KBM-7 (cell line): Measurements from ENCODE around the gene LARGE1.

Experiments
- DNase-seq: peaks from one replicate; pipeline ENCODE4 v3.0.0-alpha.2; 2015
- in situ Hi-C: fragments of 300-500 bp; cut with MboI; formaldehyde crosslinking; loops from 2 replicates; pipeline ENCODE4 v1.14.3; 2020; ENCODE audit warnings: low sequenced_read_pairs, low pct_unique_long_range_greater_than_20kb, mixed read lengths

The LARGE1 gene

DNA sequence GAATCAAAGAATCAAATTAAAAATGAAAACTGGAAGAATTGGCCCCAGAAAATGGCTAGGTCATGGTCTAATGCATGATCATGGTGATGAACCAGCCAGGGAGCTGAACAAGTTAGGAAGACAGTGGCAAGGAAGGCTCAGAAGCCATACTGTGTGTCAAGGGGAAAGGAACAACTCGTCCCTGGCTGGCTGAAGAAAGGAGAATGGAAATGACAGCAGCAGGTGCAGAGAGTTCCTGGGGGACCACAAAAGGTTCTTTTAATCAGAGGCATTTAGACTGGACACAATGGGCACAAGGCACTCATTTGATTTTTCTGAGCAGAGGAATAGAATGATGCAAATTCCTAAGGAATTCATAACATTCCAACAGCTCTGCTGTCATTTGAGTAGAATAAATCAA, 209.9 kb downstream of the LARGE1 start:
- in situ Hi-C loops: no loop called here
- no peak for DNase-seq

DNA sequence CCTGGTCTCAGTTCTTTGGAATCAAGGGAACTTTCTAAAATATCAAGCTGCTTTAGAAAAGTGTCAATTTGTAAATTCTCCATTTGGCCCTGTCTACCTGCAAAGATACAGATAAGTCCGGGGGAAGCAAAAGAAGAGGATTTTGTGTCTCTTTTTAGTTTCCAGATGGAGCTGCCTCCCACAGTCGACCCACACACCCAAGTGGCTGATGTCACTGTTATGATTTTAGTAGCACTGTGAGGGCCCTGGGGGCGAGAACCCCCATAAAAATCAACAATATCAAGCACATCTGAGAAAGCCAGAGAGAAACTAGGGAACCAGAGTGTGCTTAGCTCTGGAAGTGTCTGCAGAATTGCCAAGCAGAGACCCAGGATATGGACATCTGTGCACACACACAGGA, 212.7 kb downstream of the LARGE1 start:
- DNase-seq: no peak
- in situ Hi-C loops: no loop called here

DNA sequence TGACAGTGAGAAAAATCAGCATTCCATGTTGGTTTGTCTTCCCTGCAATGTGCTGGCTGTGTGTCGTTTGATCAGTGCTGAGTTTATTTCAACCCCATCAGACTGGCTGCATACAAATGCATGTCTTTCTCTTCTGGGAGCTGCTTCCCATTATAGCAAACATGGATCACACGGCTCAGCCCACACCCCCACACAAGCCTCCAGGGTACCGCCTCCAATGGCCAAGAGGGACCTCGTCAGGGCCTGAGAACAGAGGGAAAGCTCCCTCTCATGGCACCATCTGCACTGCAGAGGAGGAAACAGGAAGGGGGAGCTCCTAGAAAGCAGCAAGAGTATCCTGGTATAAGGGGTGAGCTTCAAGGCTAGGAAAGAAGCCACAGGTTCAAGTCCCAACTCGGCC, 214.2 kb downstream of the LARGE1 start:
- no peak for DNase-seq
- in situ Hi-C loops: no loop called here

DNA sequence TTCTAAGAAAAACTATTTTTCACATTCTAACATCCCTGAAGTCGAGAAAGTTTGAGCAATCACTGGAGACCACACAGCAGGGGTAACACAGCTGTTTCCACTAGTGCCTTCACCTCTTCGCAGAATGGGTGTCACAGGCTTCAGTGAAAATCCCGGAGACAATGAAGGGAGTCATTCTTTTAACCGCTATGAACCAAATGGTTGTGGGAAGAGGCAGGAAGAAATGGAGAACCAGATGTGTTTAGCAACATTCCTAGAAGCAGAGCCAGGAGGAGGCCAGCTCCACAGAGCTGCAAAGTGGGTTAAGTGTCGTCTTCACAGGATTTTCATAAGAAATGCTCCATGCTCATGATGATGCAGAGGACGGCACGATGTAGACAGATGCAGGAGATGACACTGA, 221.1 kb downstream of the LARGE1 start:
- DNase-seq: no peak
- in situ Hi-C loops: no loop called here

DNA sequence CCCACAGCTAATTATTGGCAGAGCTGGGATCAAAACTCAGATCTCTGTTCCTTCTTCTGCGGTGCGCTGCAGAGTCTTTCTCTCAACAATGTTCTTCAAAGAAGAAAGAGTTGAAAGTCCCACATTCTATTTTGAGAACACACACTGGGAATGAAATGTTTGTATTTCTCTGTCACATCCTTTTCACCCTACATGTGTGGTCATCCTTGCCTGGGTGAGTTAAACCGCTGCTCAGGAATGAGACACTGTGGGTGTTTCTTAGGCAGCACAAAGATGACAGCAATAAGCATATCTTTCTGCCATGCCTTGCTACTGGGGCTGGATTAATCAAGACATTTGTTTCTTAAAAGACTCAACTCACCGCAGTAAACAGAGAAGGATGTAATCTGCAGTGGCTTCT, 222.6 kb downstream of the LARGE1 start:
- in situ Hi-C loops: no loop called here
- no peak for DNase-seq

DNA sequence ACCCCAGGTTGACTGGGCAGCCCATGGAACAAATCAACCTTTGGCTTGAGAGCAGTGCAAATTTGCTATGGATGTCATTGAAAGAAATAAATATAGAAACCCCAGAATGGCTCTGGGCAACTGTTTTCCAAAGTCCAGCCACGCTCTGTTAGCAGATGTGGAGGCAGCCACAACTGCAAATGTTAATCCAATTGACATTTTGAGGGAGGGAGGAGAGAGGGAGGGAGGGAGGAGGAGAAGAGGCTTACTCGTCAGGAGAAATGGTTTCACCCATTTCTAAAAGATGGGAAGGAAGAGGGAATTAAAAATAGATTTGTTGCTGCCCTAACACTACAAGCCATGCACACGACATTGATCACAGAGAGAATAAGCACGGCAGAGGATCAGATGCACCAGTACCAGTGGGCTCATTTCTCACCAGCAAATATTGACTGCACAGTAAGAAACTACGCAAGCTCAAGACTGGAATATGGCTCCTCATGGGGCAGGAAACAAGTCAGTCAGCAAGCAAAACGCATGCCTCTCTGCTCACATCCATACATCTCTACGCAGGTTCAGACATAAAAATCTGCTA, 229.1 kb downstream of the LARGE1 start:
- DNase-seq: no peak
- in situ Hi-C loops: no loop called here

DNA sequence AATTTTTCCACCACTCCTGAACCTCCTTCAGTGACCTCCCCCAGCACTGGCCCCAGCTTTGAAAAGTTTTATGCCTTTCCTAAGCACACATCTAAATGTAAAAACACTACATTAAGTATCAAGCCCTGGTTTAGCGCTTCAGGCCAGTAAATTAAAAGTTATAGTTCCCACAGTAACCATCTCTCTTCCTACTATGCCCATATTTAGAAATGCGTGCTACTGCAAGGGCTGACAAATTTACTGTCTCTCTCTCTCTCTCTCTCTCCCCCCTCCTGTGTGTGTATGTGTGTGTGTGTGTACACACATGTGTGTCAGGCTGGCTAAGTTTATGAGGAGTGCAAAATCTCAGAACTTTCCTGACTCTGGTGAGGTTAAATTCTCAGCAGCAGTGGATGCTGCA, 231.4 kb downstream of the LARGE1 start:
- in situ Hi-C loops: no loop called here
- no peak for DNase-seq

DNA sequence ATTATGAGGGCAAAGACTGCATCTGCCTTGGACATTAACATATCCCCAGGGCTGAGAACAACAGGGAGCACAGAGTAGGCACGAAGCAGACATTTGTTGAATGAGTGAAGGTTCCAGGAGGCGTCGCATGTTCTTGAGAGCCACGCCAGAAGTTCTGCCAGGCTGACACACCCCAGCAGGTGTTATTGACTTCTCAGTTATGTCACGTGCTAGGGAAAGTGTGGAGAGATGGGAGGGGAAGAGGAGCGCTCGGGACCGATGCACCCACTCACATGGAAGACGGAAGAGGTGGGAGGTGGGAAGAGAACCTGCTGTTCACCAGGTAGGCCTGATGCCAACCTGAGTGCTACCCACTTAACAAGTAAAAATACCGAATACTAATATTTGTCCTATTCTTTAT, 232.8 kb downstream of the LARGE1 start:
- no peak for DNase-seq
- in situ Hi-C loops: no loop called here

DNA sequence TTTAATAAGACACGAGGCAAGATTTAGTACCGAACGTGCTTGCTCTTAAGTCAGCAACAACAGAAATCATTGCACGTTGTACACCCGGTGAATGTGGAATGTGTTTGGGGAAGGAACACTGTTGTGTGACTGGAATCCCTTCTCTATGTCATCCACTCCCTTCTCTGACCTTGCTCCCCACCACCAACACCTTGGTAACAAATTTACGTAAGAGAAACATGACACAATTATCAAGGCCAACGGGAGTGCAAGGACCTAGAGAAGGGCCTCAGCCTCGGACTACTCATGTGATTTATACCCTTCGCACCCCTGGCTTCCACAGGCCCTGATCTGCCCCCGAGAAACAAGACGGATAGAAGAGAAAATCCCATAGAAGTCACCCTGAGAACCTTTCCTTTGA, 236.2 kb downstream of the LARGE1 start:
- in situ Hi-C loops: no loop called here
- DNase-seq: no peak

DNA sequence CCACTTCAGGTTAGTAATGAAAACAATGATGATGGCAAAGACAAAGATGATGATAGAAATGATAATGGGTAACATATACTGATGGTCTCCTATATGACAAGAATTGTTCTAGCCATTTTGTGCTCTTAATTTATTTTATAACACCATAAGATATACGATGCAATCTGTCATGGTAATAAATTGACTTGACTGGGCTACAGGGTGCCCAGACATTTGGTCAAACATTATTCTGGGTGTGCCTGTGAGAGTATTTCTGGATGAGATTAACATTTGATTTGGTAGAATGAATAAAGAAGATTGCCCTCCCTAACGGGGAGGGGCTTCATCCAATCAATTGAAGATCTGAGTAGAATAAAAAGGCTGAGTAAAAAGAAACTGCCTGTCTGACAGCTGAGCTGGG, 237.3 kb downstream of the LARGE1 start:
- no peak for DNase-seq
- in situ Hi-C loops: no loop called here

DNA sequence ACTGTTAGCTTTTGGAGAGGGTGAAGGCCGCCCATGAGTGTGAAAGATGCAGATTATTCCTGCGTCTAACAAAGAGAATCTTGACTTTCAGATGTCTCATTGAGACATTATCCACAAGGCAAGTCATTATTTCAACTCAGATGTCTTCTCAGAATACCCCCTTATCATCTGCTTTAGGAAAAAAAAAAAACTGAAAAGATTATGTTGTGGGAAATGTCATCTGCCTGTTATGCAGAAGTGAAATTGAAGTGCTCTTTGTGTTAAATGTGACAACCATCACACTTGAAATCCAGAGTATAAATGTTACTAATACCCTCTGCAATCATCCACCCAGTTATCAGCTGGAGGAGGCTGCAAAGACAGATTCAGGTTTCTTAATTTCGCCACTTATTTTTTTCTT, 239.6 kb downstream of the LARGE1 start:
- no peak for DNase-seq
- in situ Hi-C loops: no loop called here

DNA sequence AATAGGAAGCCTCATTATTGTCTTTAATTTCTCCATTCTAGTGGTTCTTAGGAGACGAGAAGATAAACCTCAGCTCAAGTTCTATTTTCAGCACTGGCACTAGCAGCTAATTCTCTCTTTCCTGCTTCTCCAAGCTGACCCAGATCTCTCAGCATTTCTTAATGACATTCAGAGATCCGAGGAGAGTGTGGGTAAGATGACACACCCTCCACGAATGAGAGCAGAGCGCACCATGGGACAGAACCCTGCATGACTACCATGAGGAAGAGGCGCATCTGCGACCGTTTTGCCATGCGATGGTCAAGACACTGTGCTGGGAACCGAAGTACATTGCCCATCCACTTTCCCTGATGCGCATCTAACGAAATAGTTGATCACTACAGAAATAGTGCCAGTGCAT, 241.8 kb downstream of the LARGE1 start:
- DNase-seq: no peak
- in situ Hi-C loops: no loop called here

DNA sequence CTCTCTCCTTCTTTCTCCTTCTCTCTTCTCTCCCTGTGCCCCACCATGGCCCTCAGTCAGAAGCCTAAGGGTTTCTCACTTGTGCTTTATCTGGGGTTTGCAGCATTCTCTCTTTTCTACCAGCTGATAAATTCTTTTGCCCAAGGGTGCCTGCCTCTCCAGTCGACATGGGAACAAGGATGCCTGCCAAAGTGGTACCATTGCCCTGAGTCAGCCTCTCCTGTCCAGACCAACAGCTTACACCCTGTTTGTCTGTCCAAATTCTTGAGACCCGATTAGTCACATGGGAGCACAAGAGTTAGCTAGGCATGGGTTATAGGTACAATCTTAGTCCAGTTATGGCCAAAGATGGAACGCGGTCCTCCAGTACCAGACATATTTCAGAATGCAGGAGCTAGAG, 242.7 kb downstream of the LARGE1 start:
- in situ Hi-C loops: no loop called here
- no peak for DNase-seq

DNA sequence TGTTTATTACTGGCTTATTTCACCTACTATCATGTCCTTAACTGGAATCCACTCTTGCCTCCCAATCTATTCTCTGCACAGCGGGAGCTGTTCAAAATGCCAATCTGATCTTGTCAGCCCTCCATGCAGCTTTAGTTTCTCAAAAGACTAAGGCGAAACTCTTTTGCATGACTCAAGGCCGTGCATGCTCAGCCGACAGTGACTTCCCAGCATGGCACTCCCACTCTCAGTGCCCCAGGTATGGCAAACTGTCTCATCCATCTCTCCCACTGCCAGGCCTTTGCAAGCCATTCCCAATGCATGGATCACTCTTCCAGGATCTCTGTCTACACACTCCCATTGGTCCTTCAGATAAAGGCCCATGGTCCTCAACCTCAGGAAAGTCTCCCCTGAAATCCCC, 245.9 kb downstream of the LARGE1 start:
- DNase-seq: no peak
- in situ Hi-C loops: no loop called here

DNA sequence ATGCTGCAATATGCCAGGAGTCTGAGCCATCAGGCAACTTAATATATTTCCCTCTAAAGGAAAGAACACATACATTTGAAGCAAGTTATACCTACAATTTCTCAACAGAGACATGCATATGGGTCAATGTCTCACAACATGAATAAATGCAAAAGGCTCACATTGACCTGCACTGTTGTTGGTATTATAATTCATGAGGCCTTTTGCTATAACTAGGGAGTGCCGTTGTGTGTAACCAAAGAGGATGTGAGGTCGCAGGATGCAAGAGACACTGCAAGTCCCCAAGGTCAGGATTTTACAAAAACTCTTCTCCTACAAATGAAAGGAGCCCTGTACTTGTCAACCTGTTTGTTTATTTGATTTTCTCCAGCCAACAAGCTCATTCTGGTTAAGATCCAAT, 250.5 kb downstream of the LARGE1 start:
- DNase-seq: no peak
- in situ Hi-C loops: no loop called here

DNA sequence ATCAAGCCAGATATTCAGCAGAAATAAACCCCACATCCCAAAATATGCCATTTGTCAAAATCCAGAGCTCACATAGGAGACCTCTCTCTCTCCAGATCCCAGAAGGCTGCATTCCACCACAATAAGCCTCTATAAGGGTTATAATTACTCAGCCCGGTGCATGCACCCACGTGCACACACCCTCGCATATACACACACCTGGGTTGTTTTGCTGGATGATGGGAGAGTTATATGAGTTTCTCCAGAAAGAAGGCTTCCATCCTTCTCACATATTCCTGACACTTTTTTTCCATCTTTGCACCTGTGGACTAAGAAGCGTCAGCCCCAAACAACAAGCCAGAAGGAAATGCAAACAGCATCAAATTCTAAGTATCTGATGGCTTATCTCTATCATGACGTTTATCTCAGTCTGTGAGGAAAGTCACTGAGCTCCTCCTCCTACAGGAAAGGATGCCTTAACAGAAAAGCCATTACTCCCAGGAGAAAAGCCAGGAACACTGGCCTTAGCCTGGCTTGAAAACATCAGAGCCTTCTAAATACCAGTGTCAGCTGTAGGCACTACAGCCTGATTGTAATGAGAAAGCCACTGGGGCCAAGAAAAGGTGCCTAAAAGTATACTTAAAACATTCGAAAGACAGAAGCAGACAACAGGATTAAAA, 253.2 kb downstream of the LARGE1 start:
- no peak for DNase-seq
- in situ Hi-C loops: no loop called here

DNA sequence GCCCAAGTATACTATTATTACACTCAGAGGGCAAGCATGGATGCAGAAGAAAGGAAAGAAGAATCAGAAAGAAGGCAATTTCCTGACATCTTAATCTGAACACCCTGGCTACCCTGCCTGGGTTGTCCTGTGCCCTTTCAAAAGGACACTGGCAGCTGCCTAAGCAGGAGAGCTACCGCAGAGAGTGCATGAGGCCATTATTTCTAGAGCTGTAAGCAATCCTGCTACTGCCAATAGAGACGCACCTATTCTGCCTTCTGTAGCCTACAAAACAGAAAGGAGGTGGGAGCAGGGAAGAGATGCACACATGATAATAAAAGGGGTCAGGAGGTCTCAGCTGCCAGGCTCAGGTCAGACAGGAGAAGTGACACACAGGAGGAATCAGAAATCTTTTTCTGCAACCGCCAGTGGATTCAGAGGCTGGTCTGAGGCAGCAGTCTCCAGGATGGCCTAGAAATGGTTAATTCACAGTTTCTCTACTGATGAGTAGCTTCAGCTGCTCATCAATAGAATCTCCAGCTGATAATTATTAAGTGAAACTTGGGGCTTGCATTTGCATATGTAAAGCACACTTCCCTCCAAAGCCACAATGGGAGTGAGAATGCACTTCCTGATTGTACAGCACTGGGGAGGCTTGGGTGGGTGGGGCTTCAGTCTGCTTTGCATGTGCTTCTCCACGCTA, 253.9 kb downstream of the LARGE1 start:
- in situ Hi-C loops: no loop called here

DNA sequence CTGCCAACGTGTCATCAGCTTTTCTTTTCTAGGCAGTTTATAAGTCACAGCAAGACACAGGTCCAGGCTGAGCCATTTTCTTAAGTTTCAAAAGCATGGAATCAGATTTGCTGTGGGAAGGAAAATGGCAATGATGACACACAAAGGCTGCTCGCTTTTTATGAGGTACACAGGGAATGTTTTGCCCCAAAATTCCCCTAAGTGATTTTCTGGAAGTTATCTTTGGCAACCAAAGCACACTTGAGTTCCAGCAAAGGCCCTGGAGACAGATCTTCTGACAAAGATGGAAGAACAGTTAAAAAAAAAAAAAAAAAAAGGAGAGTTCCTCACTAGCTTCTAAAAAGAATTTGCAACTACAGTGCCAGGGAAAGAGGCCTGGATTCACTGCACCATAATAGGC, 260.8 kb downstream of the LARGE1 start:
- in situ Hi-C loops: no loop called here
- DNase-seq: no peak

More for the DNA sequence above, 253.9 kb downstream of the LARGE1 start:
- no peak for DNase-seq

DNA sequence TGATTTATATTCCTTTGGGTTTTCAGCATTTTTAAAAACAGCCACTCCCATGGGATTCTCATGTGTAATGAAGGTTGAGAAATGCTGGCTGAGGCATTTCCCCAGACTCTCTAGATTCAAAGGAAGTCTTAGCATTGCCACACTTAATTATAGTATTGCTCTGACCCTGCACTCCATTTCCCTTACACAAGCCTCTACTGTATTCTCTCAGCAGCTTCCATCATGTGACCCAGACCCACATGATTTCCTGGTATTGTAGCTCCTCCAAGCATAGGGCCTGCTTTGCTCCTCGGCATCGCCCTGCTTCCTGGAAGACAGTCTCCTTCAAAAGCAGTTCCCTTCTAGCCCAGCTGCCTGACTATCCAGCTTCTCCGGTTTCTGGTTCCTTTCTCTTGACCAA, 261.5 kb downstream of the LARGE1 start:
- in situ Hi-C loops: no loop called here
- DNase-seq: no peak

DNA sequence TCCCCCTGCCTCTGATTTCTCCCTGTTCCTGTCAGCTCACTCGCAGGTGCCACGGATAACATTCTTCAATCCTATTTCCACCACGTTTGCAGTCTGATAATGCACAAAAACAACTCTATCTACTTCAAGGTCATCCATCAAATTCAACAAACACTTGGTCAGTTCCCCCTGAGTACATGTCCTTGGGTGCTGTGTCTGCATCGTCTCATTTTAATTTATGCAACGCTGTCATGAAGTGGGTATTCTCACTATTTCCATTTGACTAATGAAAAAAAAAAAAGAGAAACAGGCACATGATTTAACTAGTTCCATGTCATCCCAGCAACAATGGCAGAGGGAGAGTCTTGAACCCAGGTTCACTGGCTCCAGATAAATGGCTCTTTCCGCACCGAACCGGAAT, 262.6 kb downstream of the LARGE1 start:
- DNase-seq: no peak
- in situ Hi-C loops: no loop called here
